ENCODE results near the gene OSBPL3.

GRCh38 chr7:24873944-24874343 lies 106.0 kb downstream of the OSBPL3 start:
- TF ChIP-seq, protein P1, sequence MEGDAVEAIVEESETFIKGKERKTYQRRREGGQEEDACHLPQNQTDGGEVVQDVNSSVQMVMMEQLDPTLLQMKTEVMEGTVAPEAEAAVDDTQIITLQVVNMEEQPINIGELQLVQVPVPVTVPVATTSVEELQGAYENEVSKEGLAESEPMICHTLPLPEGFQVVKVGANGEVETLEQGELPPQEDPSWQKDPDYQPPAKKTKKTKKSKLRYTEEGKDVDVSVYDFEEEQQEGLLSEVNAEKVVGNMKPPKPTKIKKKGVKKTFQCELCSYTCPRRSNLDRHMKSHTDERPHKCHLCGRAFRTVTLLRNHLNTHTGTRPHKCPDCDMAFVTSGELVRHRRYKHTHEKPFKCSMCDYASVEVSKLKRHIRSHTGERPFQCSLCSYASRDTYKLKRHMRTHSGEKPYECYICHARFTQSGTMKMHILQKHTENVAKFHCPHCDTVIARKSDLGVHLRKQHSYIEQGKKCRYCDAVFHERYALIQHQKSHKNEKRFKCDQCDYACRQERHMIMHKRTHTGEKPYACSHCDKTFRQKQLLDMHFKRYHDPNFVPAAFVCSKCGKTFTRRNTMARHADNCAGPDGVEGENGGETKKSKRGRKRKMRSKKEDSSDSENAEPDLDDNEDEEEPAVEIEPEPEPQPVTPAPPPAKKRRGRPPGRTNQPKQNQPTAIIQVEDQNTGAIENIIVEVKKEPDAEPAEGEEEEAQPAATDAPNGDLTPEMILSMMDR (conservative IDR thresholded peaks at IDR 0.05 in 1 of 2, IDR thresholded peaks at IDR 0.05 in 1 of 2; ENCODE audit: extremely low read depth in 1 of 2, insufficient read depth in 1 of 2, low read depth in 1 of 2, low read length in 2 of 2), result no peak
- no peak for TF ChIP-seq EZH2 (IDR thresholded peaks at IDR 0.05; ENCODE audit: borderline replicate concordance, low read length)

Measured in mammary epithelial cell (primary cell).